Measurements from ENCODE around the gene DEFB124. TPM values are rescaled to one million over a fixed set of nuclear protein-coding genes. Genes with fewer than 3 reads are reported as not detected.
"Not testable (repeated sequence)": the region's sequence is repeated elsewhere in the genome, so short reads cannot be mapped to it uniquely, and the experiment has no call there.

The DEFB124 gene
- total RNA-seq, 1 experiment from 2014 or later = not detected

DNA sequence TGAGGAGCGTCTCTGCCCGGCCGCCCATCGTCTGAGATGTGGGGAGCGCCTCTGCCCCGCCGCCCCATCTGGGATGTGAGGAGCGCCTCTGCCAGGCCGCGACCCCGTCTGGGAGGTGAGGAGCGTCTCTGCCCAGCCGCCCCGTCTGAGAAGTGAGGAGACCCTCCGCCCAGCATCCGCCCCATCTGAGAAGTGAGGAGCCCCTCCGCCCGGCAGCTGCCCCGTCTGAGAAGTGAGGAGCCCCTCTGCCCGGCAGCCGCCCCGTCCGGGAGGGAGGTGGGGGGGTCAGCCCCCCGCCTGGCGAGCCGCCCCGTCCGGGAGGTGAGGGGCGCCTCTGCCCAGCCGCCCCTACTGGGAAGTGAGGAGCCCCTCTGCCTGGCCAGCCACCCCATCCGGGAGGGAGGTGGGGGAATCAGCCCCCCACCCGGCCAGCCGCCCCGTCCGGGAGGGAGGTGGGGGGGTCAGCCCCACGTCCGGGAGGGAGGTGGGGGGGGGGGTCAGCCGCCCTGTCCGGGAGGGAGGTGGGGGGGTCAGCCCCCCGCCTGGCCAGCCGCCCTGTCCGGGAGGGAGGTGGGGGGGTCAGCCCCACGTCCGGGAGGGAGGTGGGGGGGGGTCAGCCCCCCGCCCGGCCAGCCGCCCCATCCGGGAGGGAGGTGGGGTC lies 47.9 kb downstream of the DEFB124 start:
- DNase-seq (ENCODE audit: low read depth) = not testable (repeated sequence)

DNA sequence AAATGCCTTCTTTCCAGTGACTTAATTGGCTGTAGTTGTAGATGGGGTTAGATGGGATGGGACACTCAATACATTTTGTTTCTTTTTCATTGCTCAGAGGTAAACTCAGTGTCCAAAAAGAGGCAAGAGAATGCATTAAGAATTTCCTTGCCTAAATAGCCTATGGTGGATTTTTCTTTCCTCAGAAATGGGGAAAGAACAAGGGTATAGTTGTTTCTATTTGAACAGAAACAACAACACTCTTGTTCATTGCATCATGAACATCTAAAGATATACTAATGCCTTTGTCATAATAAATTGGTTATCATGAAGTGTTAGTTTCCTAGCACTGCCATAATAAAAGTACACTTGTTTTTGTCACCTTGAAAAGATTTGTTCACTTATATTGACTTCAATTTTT lies 49.1 kb downstream of the DEFB124 start:
- no peak for DNase-seq (ENCODE audit: low read depth)

DNA sequence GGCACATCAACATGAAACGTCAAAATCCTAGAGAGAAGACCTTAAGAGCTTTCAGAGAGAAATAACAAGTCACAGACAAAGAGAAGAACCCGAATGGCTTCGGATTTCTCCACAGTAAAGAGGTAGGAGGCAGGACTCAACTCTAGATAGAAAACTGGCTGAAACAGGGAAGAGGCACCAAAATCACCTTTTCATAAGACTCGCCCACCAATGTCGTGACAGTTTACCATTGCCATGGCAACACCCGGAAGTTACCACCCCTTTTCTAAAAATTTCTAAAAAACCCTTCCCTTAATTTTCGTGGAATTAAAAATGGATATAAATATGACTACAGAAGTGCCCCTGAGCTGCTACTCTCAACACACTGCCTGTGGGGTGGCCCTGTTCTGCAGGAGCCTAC lies 56.6 kb downstream of the DEFB124 start:
- DNase-seq (ENCODE audit: low read depth) = no peak

DNA sequence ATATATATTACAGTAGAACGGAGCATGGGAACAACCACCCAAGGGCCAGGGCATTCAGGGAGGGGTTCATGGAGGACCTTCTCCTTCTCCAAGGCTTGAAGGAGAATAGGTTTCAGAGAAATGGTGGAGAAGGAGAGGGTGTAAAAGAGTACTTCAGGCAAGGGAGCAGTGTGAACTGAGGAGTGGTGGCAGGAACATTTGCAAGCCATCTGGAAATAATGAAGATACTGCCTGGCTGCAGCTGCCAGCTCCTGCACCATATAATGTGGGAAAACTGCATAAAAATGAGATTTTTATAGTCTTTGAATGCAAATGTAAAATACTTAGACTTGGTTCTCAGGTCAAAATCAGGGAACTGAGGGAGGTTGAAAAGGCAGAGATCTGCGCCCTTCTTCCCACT lies 59.3 kb downstream of the DEFB124 start:
- no peak for DNase-seq (ENCODE audit: low read depth)

Other genes starting within 250 kb of the DEFB124 start
- gene DEFB115, start 217.5 kb downstream of the DEFB124 start, total RNA-seq (2014; rRNA removed; shearing (Covaris generic)) = not detected in 2 replicates
- not detected in 2 replicates for gene DEFB116, start 166.5 kb downstream of the DEFB124 start, total RNA-seq (2014; rRNA removed; shearing (Covaris generic))
- not detected in 2 replicates for gene DEFB118, start 106.5 kb downstream of the DEFB124 start, total RNA-seq (2014; rRNA removed; shearing (Covaris generic))
- gene DEFB119, start 84.5 kb downstream of the DEFB124 start, total RNA-seq (2014; rRNA removed; shearing (Covaris generic)) = not detected in 2 replicates
- not detected in 2 replicates for gene DEFB121, start 68.9 kb downstream of the DEFB124 start, total RNA-seq (2014; rRNA removed; shearing (Covaris generic))
- not detected in 2 replicates for gene DEFB123, start 34.5 kb downstream of the DEFB124 start, total RNA-seq (2014; rRNA removed; shearing (Covaris generic))
- gene REM1, start 161 bp upstream of the DEFB124 start, total RNA-seq (2014; rRNA removed; shearing (Covaris generic)) = 0.24 and 0.39 TPM in 2 replicates
- 176 and 179 TPM in 2 replicates for gene HM13, start 39.3 kb upstream of the DEFB124 start, total RNA-seq (2014; rRNA removed; shearing (Covaris generic))
- gene ID1, start 130.2 kb upstream of the DEFB124 start, total RNA-seq (2014; rRNA removed; shearing (Covaris generic)) = 315 and 437 TPM in 2 replicates
- gene COX4I2, start 162.8 kb upstream of the DEFB124 start, total RNA-seq (2014; rRNA removed; shearing (Covaris generic)) = not detected in 2 replicates
- 71.8 and 86.4 TPM in 2 replicates for gene BCL2L1, start 247.7 kb upstream of the DEFB124 start, total RNA-seq (2014; rRNA removed; shearing (Covaris generic))

Data from RPMI7951 (cell line).